HepG2 (cell line): ENCODE measurements around the gene TMTC1. TPM values are rescaled to one million over a fixed set of nuclear protein-coding genes. Genes with fewer than 3 reads are reported as not detected.

Experiments used
- ATAC-seq: fragments of 200-7000 bp; cut with Tn5 transposase; 3 replicates; pipeline ENCODE4 v1.9.1; 2020; ENCODE audit warnings: mild to moderate bottlenecking, moderate library complexity
- BruUV-seq: library from RNA; stranded (reverse); fragments of 400-500 nt; replicated peaks from 2 replicates; lab custom pipeline; 2021; lab: Mats Ljungman, UMichigan
- CTCF ChIA-PET: fragments of 300-600 bp; formaldehyde crosslinking; extraction: SDS; loops from one replicate; lab custom pipeline; 2021; ENCODE audit warnings: low total read pairs, inconsistent platforms, low intra/inter-chr PET ratio; lab: Yijun Ruan, JAX
- POLR2A ChIA-PET: fragments of 350-600 bp; sonication (Branson Sonifier 250); formaldehyde crosslinking; loops from one replicate; lab custom pipeline; 2020; ENCODE audit warnings: antibody characterized with exemption, inconsistent platforms; lab: Yijun Ruan, JAX
- DNase-seq: peaks from one replicate; pipeline ENCODE4 v3.0.0-alpha.2; 2015; ENCODE audit warnings: low spot score
- FAIRE-seq: peaks from 3 replicates; lab custom pipeline; 2011; peaks lifted over from hg19 to GRCh38; lab: Jason Lieb, UNC
- H2AFZ ChIP-seq: one replicate; pipeline ENCODE4 v1.6.1; 2011; ENCODE audit warnings: low read length, inconsistent platforms
- H3K27ac ChIP-seq: fragments of 300-600 bp; 3 replicates; pipeline ENCODE4 v1.8.0; 2011; ENCODE audit warnings: mixed run types, mild to moderate bottlenecking, mixed read lengths, low read length, inconsistent platforms; ENCODE audit not compliant: insufficient read depth; ENCODE audit errors: extremely low read length
- H3K27me3 ChIP-seq, 2 experiments: fragments of 200-600 bp in 1 of 2; 2 replicates in 1 of 2; 3 replicates in 1 of 2; pipeline versions ENCODE4 v1.6.0 to v1.8.0; 2011; ENCODE audit warnings: low read length in 2 of 2, mild to moderate bottlenecking in 2 of 2, moderate library complexity in 2 of 2, inconsistent platforms in 1 of 2; ENCODE audit not compliant: insufficient read depth in 2 of 2, control insufficient read depth in 1 of 2
- H3K36me3 ChIP-seq, 2 experiments: fragments of 200-600 bp in 1 of 2; replicated peaks in 1 of 2; 2 replicates in 1 of 2; 3 replicates in 1 of 2; pipeline versions ENCODE4 v1.5.1 to v1.8.0; 2011; ENCODE audit warnings: low read length in 2 of 2, inconsistent platforms in 1 of 2; ENCODE audit not compliant: insufficient read depth in 2 of 2, control insufficient read depth in 1 of 2
- H3K4me1 ChIP-seq: 2 replicates; pipeline ENCODE4 v1.5.1; 2012; ENCODE audit warnings: low read length, inconsistent platforms; ENCODE audit not compliant: insufficient read depth
- H3K4me2 ChIP-seq: 2 replicates; pipeline ENCODE4 v1.6.0; 2011; ENCODE audit warnings: low read depth, low read length, inconsistent platforms
- H3K4me3 ChIP-seq, 3 experiments: fragments of 200-600 bp in 1 of 3; sonication (generic), shearing (Covaris generic) in 1 of 3; replicated peaks in 1 of 3; 2 replicates each; pipeline ENCODE4 v1.5.1; 2011 to 2016; ENCODE audit warnings: low read length in 3 of 3, inconsistent platforms in 2 of 3, low read depth in 2 of 3, mild to moderate bottlenecking in 2 of 3, control low read depth in 1 of 3, mixed read lengths in 1 of 3; ENCODE audit not compliant: insufficient read depth in 1 of 3
- H3K79me2 ChIP-seq: one replicate; pipeline ENCODE4 v1.6.1; 2011; ENCODE audit warnings: low read length, inconsistent platforms; ENCODE audit not compliant: insufficient read depth
- H3K9ac ChIP-seq: 2 replicates; pipeline ENCODE4 v1.6.0; 2011; ENCODE audit warnings: mild to moderate bottlenecking, low read depth, low read length, inconsistent platforms; ENCODE audit not compliant: insufficient read depth
- H3K9me3 ChIP-seq: 2 replicates; pipeline ENCODE4 v1.5.1; 2012; ENCODE audit warnings: mild to moderate bottlenecking, low read length
- H4K20me1 ChIP-seq: 2 replicates; pipeline ENCODE4 v1.6.0; 2011; ENCODE audit warnings: inconsistent platforms, mild to moderate bottlenecking, low read length, moderate library complexity; ENCODE audit not compliant: insufficient read depth
- MBD4 ChIP-seq: IDR thresholded peaks from 2 replicates; pipeline ENCODE4 v1.6.1; 2012; ENCODE audit warnings: low read length, inconsistent platforms, borderline replicate concordance
- NR2F6 ChIP-seq, 2 experiments: IDR thresholded peaks; 2 replicates each; pipeline ENCODE4 v1.6.1; 2016; ENCODE audit warnings: antibody characterized with exemption in 1 of 2, mild to moderate bottlenecking in 1 of 2
- SRY ChIP-seq: sonication (generic); formaldehyde crosslinking; IDR thresholded peaks from 2 replicates; pipeline ENCODE4 v1.8.0; 2022; ENCODE audit warnings: mild to moderate bottlenecking, missing genetic modification reagents
- ZNF367 ChIP-seq: sonication (generic); formaldehyde crosslinking; IDR thresholded peaks from 2 replicates; pipeline ENCODE4 v1.4.0; 2020; ENCODE audit warnings: missing genetic modification reagents, borderline replicate concordance
- ZNF557 ChIP-seq: sonication (generic); formaldehyde crosslinking; IDR thresholded peaks from 2 replicates; pipeline ENCODE4 v1.4.0; 2020; ENCODE audit warnings: missing genetic modification reagents
- ZNF569 ChIP-seq: sonication (generic); formaldehyde crosslinking; IDR thresholded peaks from 2 replicates; pipeline ENCODE4 v1.5.0; 2020; ENCODE audit warnings: mild to moderate bottlenecking, missing genetic modification reagents, moderate library complexity, borderline replicate concordance
- ZSCAN29 ChIP-seq: sonication (generic); formaldehyde crosslinking; conservative IDR thresholded peaks from 2 replicates; pipeline ENCODE4 v1.4.0; 2020; ENCODE audit warnings: mild to moderate bottlenecking, missing genetic modification reagents
- in situ Hi-C: cut with HindIII; loops from 2 replicates; pipeline ENCODE4 v1.10.0; 2017; ENCODE audit warnings: low pct_unique_long_range_greater_than_20kb; ENCODE audit not compliant: extremely low pct_ligation_motif_present
- intact Hi-C: fragments of 100-400 bp; cut with micrococcal nuclease; formaldehyde crosslinking; loops from one replicate; pipeline ENCODE4 v1.10.0; 2022; ENCODE audit not compliant: unreplicated experiment
- polyA plus RNA-seq, 8 experiments: library from polyadenylated mRNA; depleted of rRNA in 3 of 8; stranded (reverse) in 7 of 8; unstranded in 1 of 8; fragments of >200 nt; fragmentation: Illumina TruSeq in 4 of 8; extraction: Trizol in 4 of 8; gene quantifications; 2 replicates each; pipeline versions ENCODE4 v1.2.1 to v1.2.3, GENCODE V29; 2011 to 2016; ENCODE audit warnings: low read depth in 4 of 8, missing spikeins in 1 of 8, mixed read lengths in 1 of 8; ENCODE audit not compliant: insufficient read depth in 1 of 8
- total RNA-seq, 5 experiments: library from RNA; depleted of rRNA; stranded (reverse); fragments of >200 nt; fragmentation: Illumina TruSeq; extraction: Trizol; gene quantifications; 2 replicates each; pipeline ENCODE4 v1.2.3, GENCODE V29; 2016; ENCODE audit warnings: low read depth in 1 of 5
- TF ChIP-seq, protein P1 (sequence below): IDR thresholded peaks from 2 replicates; pipeline ENCODE4 v1.4.0; 2020; ENCODE audit warnings: mild to moderate bottlenecking, missing genetic modification reagents
- TF ChIP-seq, protein P2 (sequence below): sonication (generic); formaldehyde crosslinking; IDR thresholded peaks from 2 replicates; pipeline ENCODE4 v1.8.1; 2023; ENCODE audit warnings: mild to moderate bottlenecking, missing genetic modification reagents
- TF ChIP-seq, protein P3 (sequence below), 2 experiments: sonication (generic) in 1 of 2; formaldehyde crosslinking in 1 of 2; IDR thresholded peaks; 2 replicates each; pipeline versions ENCODE4 v1.4.0 to v1.6.1; 2016 to 2020; ENCODE audit warnings: borderline replicate concordance in 1 of 2, low read depth in 1 of 2, mild to moderate bottlenecking in 1 of 2, missing genetic modification reagents in 1 of 2
- TF ChIP-seq, protein P4 (sequence below): sonication (generic); formaldehyde crosslinking; IDR thresholded peaks from 2 replicates; pipeline ENCODE4 v1.4.0; 2020; ENCODE audit warnings: missing genetic modification reagents, mild to moderate bottlenecking, borderline replicate concordance

The TMTC1 gene
- total and polyA plus RNA-seq, 2 of the 13 experiments (the other 11 are each of a cell fraction or from before 2014, with no cell fraction given), result 0.69 to 1.8 TPM

DNA sequence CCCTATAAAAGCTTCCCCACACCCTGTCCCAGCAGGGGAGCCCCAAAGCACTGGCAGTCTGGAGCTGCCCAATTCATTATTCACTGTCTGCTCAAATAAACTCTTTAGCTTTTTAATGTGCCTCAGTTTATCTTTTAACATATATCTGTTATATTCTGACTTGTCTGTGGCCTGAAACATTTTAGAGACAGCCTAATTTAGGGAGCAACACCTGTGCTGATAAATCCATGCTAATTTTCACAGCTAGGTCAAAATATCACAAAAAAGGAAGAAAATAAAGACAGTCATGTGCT lies 32.9 kb downstream of the TMTC1 start:
- POLR2A ChIA-PET, result no interaction called here
- Histone ChIP-seq H3K79me2 (no peaks in the 10 kb centered on the region), H3K36me3 (no peaks in the 10 kb centered on the region), H4K20me1 (no peaks in the 10 kb centered on the region), H3K4me1 (no peaks in the 10 kb centered on the region), H3K27ac (no peak overlapping the region), H3K4me3 (no peak overlapping the region), H3K4me2 (no peak overlapping the region), H3K9ac (no peak overlapping the region), H3K27me3 (no peaks in the 10 kb centered on the region), H3K9me3 (no peaks in the 10 kb centered on the region), H2AFZ (no peak overlapping the region)
- TF ChIP-seq, protein P1, sequence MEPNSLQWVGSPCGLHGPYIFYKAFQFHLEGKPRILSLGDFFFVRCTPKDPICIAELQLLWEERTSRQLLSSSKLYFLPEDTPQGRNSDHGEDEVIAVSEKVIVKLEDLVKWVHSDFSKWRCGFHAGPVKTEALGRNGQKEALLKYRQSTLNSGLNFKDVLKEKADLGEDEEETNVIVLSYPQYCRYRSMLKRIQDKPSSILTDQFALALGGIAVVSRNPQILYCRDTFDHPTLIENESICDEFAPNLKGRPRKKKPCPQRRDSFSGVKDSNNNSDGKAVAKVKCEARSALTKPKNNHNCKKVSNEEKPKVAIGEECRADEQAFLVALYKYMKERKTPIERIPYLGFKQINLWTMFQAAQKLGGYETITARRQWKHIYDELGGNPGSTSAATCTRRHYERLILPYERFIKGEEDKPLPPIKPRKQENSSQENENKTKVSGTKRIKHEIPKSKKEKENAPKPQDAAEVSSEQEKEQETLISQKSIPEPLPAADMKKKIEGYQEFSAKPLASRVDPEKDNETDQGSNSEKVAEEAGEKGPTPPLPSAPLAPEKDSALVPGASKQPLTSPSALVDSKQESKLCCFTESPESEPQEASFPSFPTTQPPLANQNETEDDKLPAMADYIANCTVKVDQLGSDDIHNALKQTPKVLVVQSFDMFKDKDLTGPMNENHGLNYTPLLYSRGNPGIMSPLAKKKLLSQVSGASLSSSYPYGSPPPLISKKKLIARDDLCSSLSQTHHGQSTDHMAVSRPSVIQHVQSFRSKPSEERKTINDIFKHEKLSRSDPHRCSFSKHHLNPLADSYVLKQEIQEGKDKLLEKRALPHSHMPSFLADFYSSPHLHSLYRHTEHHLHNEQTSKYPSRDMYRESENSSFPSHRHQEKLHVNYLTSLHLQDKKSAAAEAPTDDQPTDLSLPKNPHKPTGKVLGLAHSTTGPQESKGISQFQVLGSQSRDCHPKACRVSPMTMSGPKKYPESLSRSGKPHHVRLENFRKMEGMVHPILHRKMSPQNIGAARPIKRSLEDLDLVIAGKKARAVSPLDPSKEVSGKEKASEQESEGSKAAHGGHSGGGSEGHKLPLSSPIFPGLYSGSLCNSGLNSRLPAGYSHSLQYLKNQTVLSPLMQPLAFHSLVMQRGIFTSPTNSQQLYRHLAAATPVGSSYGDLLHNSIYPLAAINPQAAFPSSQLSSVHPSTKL (CRISPR knock-in tag), result no peak
- TF ChIP-seq, protein P2, sequence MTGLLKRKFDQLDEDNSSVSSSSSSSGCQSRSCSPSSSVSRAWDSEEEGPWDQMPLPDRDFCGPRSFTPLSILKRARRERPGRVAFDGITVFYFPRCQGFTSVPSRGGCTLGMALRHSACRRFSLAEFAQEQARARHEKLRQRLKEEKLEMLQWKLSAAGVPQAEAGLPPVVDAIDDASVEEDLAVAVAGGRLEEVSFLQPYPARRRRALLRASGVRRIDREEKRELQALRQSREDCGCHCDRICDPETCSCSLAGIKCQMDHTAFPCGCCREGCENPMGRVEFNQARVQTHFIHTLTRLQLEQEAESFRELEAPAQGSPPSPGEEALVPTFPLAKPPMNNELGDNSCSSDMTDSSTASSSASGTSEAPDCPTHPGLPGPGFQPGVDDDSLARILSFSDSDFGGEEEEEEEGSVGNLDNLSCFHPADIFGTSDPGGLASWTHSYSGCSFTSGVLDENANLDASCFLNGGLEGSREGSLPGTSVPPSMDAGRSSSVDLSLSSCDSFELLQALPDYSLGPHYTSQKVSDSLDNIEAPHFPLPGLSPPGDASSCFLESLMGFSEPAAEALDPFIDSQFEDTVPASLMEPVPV (CRISPR knock-in tag), result no peak
- TF ChIP-seq NR2F6 (IDR thresholded peaks at IDR 0.05), result no peak
- no peak for TF ChIP-seq NR2F6 (CRISPR knock-in tag; IDR thresholded peaks at IDR 0.05)
- TF ChIP-seq, protein P3, sequence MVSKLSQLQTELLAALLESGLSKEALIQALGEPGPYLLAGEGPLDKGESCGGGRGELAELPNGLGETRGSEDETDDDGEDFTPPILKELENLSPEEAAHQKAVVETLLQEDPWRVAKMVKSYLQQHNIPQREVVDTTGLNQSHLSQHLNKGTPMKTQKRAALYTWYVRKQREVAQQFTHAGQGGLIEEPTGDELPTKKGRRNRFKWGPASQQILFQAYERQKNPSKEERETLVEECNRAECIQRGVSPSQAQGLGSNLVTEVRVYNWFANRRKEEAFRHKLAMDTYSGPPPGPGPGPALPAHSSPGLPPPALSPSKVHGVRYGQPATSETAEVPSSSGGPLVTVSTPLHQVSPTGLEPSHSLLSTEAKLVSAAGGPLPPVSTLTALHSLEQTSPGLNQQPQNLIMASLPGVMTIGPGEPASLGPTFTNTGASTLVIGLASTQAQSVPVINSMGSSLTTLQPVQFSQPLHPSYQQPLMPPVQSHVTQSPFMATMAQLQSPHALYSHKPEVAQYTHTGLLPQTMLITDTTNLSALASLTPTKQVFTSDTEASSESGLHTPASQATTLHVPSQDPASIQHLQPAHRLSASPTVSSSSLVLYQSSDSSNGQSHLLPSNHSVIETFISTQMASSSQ (IDR thresholded peaks at IDR 0.05; ENCODE audit: low read depth), result no peak
- TF ChIP-seq, protein P3 (CRISPR knock-in tag; IDR thresholded peaks at IDR 0.05; ENCODE audit: borderline replicate concordance), result no peak
- TF ChIP-seq, protein P4, sequence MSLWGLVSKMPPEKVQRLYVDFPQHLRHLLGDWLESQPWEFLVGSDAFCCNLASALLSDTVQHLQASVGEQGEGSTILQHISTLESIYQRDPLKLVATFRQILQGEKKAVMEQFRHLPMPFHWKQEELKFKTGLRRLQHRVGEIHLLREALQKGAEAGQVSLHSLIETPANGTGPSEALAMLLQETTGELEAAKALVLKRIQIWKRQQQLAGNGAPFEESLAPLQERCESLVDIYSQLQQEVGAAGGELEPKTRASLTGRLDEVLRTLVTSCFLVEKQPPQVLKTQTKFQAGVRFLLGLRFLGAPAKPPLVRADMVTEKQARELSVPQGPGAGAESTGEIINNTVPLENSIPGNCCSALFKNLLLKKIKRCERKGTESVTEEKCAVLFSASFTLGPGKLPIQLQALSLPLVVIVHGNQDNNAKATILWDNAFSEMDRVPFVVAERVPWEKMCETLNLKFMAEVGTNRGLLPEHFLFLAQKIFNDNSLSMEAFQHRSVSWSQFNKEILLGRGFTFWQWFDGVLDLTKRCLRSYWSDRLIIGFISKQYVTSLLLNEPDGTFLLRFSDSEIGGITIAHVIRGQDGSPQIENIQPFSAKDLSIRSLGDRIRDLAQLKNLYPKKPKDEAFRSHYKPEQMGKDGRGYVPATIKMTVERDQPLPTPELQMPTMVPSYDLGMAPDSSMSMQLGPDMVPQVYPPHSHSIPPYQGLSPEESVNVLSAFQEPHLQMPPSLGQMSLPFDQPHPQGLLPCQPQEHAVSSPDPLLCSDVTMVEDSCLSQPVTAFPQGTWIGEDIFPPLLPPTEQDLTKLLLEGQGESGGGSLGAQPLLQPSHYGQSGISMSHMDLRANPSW (CRISPR knock-in tag), result no peak
- TF ChIP-seq ZNF557, result no peak
- no peak for TF ChIP-seq ZNF367 (CRISPR knock-in tag)
- TF ChIP-seq MBD4, result no peak
- no peak for TF ChIP-seq SRY (CRISPR knock-in tag)
- no peak for TF ChIP-seq ZSCAN29 (CRISPR knock-in tag)
- TF ChIP-seq ZNF569 (CRISPR knock-in tag), result no peak
- DNase-seq (no peak), ATAC-seq (no peak), FAIRE-seq (no peak)
- CTCF ChIA-PET, result no interaction called here
- no TSS peak for BruUV-seq
- intact Hi-C loops (no loop called here), in situ Hi-C loops (no loop called here)
